ENCODE results near the gene SRPRB.

GRCh38 chr3:133820889-133821675 is 15.5 kb downstream of the SRPRB start:
- no peak for TF ChIP-seq EZH2 (IDR thresholded peaks at IDR 0.05; ENCODE audit: low read length, unreplicated experiment)
- TF ChIP-seq CTCF (conservative IDR thresholded peaks at IDR 0.05; ENCODE audit: low read depth, low read length) = no peak

All from PC-3 (cell line).